WTC11 (cell line): Measurements from ENCODE around the gene SKI. TPM values are rescaled to one million over a fixed set of nuclear protein-coding genes. Genes with fewer than 3 reads are reported as not detected.
A peak's percentile ranks its signal among the peaks of the same experiment; 100 is the strongest.

ENCODE experiments used
- ATAC-seq: fragments of 200-7000 bp; cut with Tn5 transposase; 2 replicates; pipeline ENCODE4 v1.10.0; 2021; ENCODE audit warnings: mild to moderate bottlenecking, moderate library complexity
- CTCF ChIA-PET: fragments of 300-600 bp; sonication (Branson Sonifier 250); formaldehyde crosslinking; loops from one replicate; lab custom pipeline; 2021; ENCODE audit warnings: antibody characterized with exemption; lab: Charles Lee
- POLR2A ChIA-PET: fragments of 350-600 bp; sonication (Branson Sonifier 250); formaldehyde crosslinking; loops from one replicate; lab custom pipeline; 2021; ENCODE audit warnings: antibody characterized with exemption; lab: Charles Lee
- DNase-seq: peaks from one replicate; pipeline ENCODE4 v3.0.0; 2021; ENCODE audit warnings: low spot score
- H3K27ac Mint-ChIP-seq: 2 replicates; pipeline ENCODE4 v1.8.0; 2021; ENCODE audit warnings: mixed read lengths
- H3K27me3 Mint-ChIP-seq: 2 replicates; pipeline ENCODE4 v1.8.0; 2021; ENCODE audit warnings: low read depth, mild to moderate bottlenecking, moderate library complexity, mixed read lengths
- H3K36me3 Mint-ChIP-seq: 2 replicates; pipeline ENCODE4 v1.8.0; 2021; ENCODE audit warnings: mixed read lengths
- H3K4me1 Mint-ChIP-seq: 2 replicates; pipeline ENCODE4 v1.8.0; 2022; ENCODE audit warnings: mixed read lengths
- H3K4me3 Mint-ChIP-seq: 2 replicates; pipeline ENCODE4 v1.8.0; 2021; ENCODE audit warnings: mild to moderate bottlenecking, moderate library complexity, mixed read lengths
- H3K9me3 Mint-ChIP-seq: 2 replicates; pipeline ENCODE4 v1.8.0; 2021; ENCODE audit warnings: mixed read lengths
- E2F1 ChIP-seq: sonication (generic); formaldehyde crosslinking; IDR thresholded peaks from 2 replicates; pipeline ENCODE4 v1.8.0; 2022; ENCODE audit warnings: mild to moderate bottlenecking, missing genetic modification reagents
- E2F4 ChIP-seq: sonication (generic); formaldehyde crosslinking; IDR thresholded peaks from 2 replicates; pipeline ENCODE4 v1.8.1; 2022; ENCODE audit warnings: low read depth, mild to moderate bottlenecking, moderate library complexity, missing genetic modification reagents, borderline replicate concordance
- ELF4 ChIP-seq: sonication (generic); formaldehyde crosslinking; IDR thresholded peaks from 2 replicates; pipeline ENCODE4 v1.8.1; 2022; ENCODE audit warnings: low read depth, mild to moderate bottlenecking, moderate library complexity, missing genetic modification reagents
- ETV6 ChIP-seq: sonication (generic); formaldehyde crosslinking; IDR thresholded peaks from 2 replicates; pipeline ENCODE4 v1.8.1; 2022; ENCODE audit warnings: mild to moderate bottlenecking, missing genetic modification reagents
- FOXJ3 ChIP-seq: sonication (generic); formaldehyde crosslinking; IDR thresholded peaks from 2 replicates; pipeline ENCODE4 v1.9.0; 2021; ENCODE audit warnings: missing genetic modification reagents, mild to moderate bottlenecking, borderline replicate concordance
- FOXP4 ChIP-seq: sonication (generic); formaldehyde crosslinking; IDR thresholded peaks from 2 replicates; pipeline ENCODE4 v1.8.0; 2022; ENCODE audit warnings: mild to moderate bottlenecking, missing genetic modification reagents
- GRHL2 ChIP-seq: fragments of 250-450 bp; sonication (Bioruptor Pico); IDR thresholded peaks from 2 replicates; pipeline ENCODE4 v1.8.0; 2022; ENCODE audit warnings: mild to moderate bottlenecking, moderate library complexity; ENCODE audit not compliant: insufficient replicate concordance, severe bottlenecking
- GTF2I ChIP-seq: fragments of 250-450 bp; sonication (Bioruptor Pico); conservative IDR thresholded peaks from 2 replicates; pipeline ENCODE4 v1.4.0; 2021; ENCODE audit warnings: mild to moderate bottlenecking
- HMGXB4 ChIP-seq: sonication (generic); formaldehyde crosslinking; IDR thresholded peaks from 2 replicates; pipeline ENCODE4 v1.8.1; 2023; ENCODE audit warnings: mild to moderate bottlenecking, moderate library complexity, missing genetic modification reagents
- IRF1 ChIP-seq: sonication (generic); formaldehyde crosslinking; IDR thresholded peaks from 2 replicates; pipeline ENCODE4 v1.8.0; 2023; ENCODE audit warnings: missing genetic modification reagents
- SMAD4 ChIP-seq: sonication (generic); formaldehyde crosslinking; IDR thresholded peaks from 2 replicates; pipeline ENCODE4 v1.8.0; 2022; ENCODE audit warnings: mild to moderate bottlenecking, missing genetic modification reagents
- TEAD4 ChIP-seq: sonication (generic); formaldehyde crosslinking; IDR thresholded peaks from 2 replicates; pipeline ENCODE4 v1.8.0; 2022; ENCODE audit warnings: mild to moderate bottlenecking, missing genetic modification reagents
- USF1 ChIP-seq: sonication (generic); formaldehyde crosslinking; IDR thresholded peaks from 2 replicates; pipeline ENCODE4 v1.8.0; 2022; ENCODE audit warnings: mild to moderate bottlenecking, missing genetic modification reagents
- ZBTB21 ChIP-seq: sonication (generic); formaldehyde crosslinking; IDR thresholded peaks from 2 replicates; pipeline ENCODE4 v1.8.1; 2023; ENCODE audit warnings: mild to moderate bottlenecking, missing genetic modification reagents, borderline replicate concordance
- ZNF281 ChIP-seq: sonication (generic); formaldehyde crosslinking; IDR thresholded peaks from 2 replicates; pipeline ENCODE4 v1.8.0; 2023; ENCODE audit warnings: mild to moderate bottlenecking, missing genetic modification reagents
- ZNF317 ChIP-seq: sonication (generic); formaldehyde crosslinking; IDR thresholded peaks from 2 replicates; pipeline ENCODE4 v1.8.1; 2023; ENCODE audit warnings: low read depth, mild to moderate bottlenecking, moderate library complexity, missing genetic modification reagents, borderline replicate concordance
- ZNF512 ChIP-seq: sonication (generic); formaldehyde crosslinking; IDR thresholded peaks from 2 replicates; pipeline ENCODE4 v1.8.1; 2022; ENCODE audit warnings: missing genetic modification reagents, borderline replicate concordance
- total RNA-seq: library from RNA; stranded (reverse); gene quantifications from 3 replicates; pipeline ENCODE4 v1.2.3, GENCODE V29; 2021

SKI gene
- total RNA-seq, 1 experiment from 2014 or later: 88.6 TPM

GRCh38 chr1:2275796-2276536 is 47.8 kb downstream of the SKI start (continued):
- TF ChIP-seq FOXP4 (CRISPR knock-in tag) (no peak), E2F1 (CRISPR knock-in tag) (no peak), TEAD4 (no peak), ZNF317 (no peak), ZNF512 (CRISPR knock-in tag) (no peak), ELF4 (CRISPR knock-in tag) (no peak), IRF1 (no peak), ZBTB21 (CRISPR knock-in tag) (no peak), HMGXB4 (CRISPR knock-in tag) (no peak), SMAD4 (CRISPR knock-in tag) (no peak), GTF2I (CRISPR knock-in tag) (no peak)

- CTCF ChIA-PET: interaction anchor here (1.7 to 2.2 kb wide), 2 partner anchors 39 to 82 kb away, joined by 5 to 6 read pairs; partner anchors contain the start of gene FAAP20
- Mint-ChIP-seq H3K9me3 (no peaks in the 10 kb centered on the region), H3K27ac (peak overlapping the region; percentile 97), H3K36me3 (peaks cover 7% of the 10 kb centered on the region), H3K27me3 (no peaks in the 10 kb centered on the region), H3K4me1 (peaks cover 58% of the 10 kb centered on the region), H3K4me3 (no peak overlapping the region)
- no peak for TF ChIP-seq GRHL2 (CRISPR knock-in tag)
- TF ChIP-seq ZBTB21 (CRISPR knock-in tag): no peak
- no peak for TF ChIP-seq ZNF281 (CRISPR knock-in tag)
- no peak for TF ChIP-seq ETV6 (CRISPR knock-in tag)
- TF ChIP-seq FOXJ3 (CRISPR knock-in tag): no peak
- TF ChIP-seq E2F4: no peak
- TF ChIP-seq USF1 (CRISPR knock-in tag): no peak
- DNase-seq (no peak), ATAC-seq (no peak)
- POLR2A ChIA-PET: interaction anchor here (0.9 to 1.1 kb wide), 3 partner anchors 29 to 72 kb away, joined by 3 read pairs; no protein-coding TSS in a partner anchor
These were observed 48.9 kb downstream of the SKI start for GRCh38 chr1:2276803-2277580.
